HG02981 (cell line): Measurements from ENCODE around the gene KLHDC10.
"Not testable (repeated sequence)": the region's sequence is repeated elsewhere in the genome, so short reads cannot be mapped to it uniquely, and the experiment has no call there.

Source experiments
- ATAC-seq: cut with Tn5 transposase; IDR thresholded peaks from one replicate; pipeline ENCODE4 v1.9.1; 2021; ENCODE audit warnings: mild to moderate bottlenecking, moderate library complexity; ENCODE audit not compliant: unreplicated experiment

KLHDC10 gene

DNA sequence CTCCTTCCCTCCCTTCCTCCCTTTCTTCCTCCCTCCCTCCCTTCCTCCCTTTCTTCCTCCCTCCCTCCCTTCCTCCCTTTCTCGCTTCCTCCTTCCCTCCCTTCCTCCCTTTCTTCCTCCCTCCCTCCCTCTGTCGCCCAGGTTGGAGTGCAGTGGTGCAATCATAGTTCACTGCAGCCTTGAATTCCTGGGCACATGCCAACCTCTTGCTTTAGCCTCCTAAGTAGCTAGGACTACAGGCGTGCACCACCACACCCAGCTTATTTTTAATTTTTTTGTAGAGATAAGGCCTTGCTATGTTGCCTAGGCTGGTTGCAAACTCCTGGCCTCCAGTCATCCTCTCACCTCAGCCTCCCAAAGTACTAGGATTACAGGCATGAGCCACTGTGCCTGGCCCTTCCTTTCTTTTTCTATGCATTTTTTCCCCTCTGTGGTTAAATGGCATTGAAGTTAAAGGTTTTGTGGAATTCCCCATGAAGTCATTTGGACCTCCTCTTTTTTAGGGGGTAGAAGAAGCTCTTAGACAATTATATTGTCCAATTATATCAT lies 9.6 kb downstream of the KLHDC10 start:
- no peak for ATAC-seq

DNA sequence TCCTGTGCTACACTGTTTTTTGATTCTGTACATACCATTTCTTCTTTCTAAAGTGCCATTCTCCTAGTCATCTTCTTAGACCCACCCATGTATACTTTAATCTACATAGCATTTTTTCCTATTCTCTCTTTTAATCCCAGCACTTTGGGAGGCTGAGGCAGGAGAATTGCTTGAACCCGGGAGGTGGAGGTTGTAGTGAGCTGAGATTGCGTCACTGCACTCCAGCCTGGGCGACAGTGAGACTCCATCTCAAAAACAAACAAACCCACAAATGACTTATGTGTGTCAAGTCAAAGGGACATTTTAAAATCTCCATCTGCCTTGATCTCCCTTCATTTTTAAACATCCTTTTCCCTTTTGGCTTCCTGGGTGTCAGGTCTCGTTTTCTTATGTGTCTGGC lies 13.2 kb downstream of the KLHDC10 start:
- ATAC-seq = not testable (repeated sequence)

DNA sequence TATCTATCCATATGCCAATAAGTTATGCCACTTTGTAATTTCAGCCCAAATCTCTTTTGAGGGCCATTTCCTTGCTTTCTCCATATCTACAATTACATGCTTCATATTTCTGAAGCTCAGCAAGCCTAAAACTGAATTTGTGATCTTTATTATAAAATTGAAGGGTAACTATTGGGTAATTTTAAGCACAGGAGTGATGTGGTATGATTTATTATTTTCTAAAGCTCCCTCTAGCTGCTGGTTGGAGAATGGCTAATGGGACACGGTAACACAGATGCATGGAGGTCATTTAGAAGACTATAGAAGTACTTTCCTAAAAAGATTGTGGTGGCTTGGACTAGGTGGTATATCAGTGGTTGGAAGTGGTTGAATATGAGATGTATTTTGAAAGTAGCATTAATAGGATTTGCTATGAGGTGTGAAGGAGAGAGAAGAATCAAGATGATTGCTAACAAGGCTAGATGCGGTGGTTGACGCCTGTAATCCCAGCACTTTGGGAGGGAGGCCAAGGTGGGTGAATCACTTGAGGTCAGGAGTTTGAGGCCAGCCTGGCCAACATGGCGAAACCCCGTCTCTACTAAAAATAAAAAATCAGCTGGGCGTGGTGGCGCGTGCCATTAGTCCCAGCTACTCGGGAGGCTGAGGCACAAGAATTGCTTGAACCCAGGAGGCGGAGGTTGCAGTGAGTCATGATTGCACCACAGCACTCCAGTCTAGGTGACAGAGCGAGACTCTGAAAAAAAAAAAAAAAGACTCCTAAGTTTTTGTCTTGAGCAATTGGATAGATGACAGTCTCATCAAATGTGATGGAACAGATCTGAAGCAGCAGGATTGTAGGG lies 13.9 kb downstream of the KLHDC10 start:
- no peak for ATAC-seq

DNA sequence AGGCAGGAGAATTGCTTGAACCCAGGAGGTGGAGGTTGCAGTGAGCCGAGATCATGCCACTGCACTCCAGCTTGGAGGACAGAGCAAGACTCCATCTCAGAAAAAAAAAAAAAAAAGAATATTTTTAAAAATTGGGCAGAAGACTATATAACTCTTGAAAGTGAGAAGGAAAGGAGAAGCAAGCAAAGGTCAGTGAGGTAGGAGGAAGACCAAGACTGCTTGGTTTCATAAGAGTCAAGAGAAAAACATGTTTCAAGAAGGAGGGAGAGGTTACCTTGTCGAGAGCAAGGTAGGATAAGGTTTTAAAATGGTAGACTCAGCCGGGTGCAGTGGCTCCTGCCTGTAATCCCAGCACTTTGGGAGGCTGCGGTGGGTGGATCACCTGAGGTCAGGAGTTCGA lies 14.9 kb downstream of the KLHDC10 start:
- not testable (repeated sequence) for ATAC-seq

DNA sequence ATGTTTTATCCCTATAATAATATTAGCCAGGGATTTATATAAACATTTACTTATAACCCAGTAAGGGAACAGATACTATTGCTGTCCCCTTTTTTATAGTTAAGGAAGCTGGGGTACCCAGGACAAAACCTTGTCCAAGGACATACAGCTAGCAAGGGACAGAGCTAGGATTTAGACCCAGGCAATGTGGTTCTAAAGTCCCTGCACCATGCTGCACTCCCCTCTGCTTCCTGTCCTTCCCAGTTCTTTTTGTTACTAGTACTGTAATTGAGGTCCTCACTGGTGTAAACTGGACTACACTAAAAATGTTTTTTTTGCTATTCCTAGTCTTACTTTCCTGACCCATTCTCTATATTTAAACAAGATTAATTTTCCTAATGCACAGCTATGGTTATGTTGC lies 16.6 kb downstream of the KLHDC10 start:
- no peak for ATAC-seq

DNA sequence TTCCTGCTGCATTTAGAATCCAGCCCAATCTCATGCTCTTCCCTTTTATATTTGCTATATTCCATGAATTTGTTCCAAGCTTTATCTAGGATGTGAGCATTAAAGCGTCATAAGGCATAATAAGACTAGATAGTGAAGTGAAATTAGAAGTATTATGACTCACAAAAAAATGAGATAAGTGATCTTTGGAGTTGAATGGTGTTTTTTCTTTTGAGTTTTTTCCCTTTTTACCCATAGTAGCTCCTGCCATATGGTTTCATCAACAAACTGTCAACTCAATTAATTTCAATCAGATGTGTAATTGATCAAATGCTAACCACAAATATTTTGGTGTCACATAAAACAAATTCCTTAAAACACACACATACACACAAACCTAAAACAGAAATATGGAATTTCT lies 17.0 kb downstream of the KLHDC10 start:
- no peak for ATAC-seq

DNA sequence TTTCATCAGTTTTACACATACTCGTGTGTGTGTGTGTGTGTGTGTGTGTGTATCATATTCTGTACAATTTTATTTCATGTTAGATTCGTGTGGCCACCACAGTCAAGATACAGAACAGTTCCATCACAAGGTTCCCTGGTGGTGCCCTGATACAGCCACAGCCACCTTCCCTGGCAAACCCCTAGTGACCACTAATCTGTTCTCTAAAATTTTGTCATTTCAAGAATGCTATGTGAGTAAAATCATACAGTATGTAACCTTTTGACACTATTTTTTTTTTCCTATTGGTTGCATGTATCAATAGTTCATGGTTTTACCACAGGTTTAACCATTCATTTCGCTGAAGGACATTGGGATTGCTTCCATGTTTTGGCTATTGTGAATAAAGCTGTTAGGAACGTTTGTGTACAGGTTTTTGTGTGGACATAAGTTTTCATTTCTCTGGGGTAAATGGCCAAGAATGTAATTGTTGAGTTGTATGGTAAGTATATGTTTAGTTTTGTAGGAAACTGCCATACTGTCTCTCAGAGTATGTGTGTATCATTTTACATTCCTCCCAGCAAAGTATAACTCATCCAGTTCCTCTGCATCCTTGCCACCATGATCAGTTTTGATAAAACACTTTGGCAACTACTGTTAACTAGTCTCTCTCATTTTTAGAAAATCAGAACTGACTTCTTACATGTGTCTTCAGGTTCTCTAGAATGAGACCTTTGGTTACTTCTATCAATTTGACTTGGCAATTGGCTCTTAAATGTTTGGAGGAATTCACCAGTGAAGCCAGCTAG lies 20.6 kb downstream of the KLHDC10 start:
- ATAC-seq = peak; percentile 61

DNA sequence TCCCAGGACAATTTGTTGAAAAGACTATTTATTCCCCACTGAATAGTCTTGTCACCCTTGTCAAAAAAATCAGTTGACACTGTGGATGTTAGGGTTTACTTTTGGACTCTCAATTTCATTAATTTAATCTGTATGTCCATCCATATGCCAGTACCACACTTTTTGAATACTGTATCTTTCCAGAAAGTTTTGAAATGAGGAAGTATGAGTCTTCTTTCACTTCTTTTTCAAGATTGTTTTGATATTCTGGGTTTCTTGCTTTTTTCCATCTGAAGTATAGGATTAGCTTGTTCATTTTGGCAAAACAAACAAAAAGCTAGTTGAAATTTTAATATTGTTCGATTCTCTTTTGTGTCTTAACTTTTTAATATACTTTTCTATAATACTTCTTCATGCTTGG lies 21.7 kb downstream of the KLHDC10 start:
- no peak for ATAC-seq

DNA sequence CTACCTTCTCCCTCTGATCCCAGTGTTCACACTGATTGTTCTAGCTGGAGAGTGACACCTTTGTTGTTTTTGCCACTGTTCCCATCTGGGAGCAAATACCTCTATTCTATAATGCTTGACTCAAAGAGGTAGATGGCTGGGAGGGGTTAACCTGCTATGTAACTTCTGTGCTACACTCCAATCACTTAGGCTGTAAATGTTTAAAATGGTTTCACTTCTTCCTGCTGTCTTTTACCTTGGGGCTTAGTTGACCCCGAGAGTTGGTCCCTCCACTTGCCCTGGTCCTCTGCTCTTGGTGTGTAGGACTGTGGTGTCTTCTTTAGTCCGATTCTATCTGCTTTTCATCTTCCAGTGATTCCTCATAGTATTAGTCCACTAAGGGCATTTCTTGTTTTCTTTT lies 22.3 kb downstream of the KLHDC10 start:
- peak; percentile 59 for ATAC-seq

DNA sequence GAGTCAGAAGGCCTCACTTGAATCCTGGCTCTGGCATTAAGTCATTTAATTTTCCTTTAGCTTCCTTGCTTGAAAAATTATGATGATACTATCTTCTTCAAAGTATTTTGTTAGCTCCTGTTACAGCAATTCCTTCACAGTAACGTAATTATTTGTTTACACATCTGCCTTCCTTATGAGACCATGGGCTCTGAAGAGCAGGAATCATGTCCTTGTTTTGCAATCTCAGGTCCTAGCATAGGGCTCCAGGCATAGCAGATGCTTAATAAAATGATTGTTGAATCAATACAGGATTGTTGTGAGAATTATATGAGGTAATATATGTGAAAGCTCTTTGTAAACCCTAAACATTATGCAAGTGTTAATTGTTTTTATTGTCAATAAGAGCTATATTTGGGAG lies 25.5 kb downstream of the KLHDC10 start:
- no peak for ATAC-seq

DNA sequence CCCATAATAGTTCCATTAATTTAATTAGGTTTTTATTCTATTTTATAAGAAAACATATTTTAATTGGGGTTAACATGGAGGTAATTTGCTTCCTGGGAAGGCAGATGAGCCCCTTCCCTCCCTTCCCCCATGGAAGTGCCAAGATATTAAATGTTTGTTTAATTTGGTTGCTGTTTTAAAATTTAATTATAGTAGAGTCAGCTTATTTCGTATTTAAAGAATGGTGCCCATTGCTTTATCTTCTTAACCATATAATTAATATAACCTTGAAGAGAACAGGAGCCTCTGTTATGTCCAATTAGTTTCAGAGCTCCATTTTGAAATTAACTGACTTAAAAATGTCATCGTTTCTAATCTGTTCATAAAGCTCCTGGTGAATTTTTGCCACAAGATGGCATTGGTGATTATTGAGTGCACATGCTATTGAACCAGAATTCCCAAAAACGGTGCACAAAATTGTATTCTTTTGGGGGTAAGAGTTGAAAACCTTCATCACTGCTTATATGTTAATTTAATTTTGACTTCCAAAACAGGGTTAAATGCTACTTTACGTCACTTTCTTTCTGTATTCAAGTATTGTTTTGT lies 26.0 kb downstream of the KLHDC10 start:
- ATAC-seq = no peak

DNA sequence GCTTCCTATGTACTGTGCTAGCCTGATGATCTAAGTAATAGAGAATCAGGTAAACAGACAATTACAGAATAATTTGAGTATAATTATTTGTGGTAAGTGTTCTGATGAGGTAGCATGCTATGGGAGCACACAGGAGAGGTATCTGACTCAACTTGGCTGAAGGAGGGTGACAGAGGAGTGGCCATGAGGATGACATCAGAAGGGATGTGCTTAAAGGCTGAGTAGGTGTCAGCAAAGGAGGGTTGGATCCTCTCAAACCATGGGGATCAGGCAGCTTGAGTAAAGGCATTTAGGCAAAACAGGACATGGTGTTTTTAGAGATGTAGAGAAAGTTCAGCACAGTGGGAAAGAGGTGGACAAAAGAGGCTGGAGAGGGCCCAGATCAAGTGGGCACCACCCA lies 29.0 kb downstream of the KLHDC10 start:
- no peak for ATAC-seq

DNA sequence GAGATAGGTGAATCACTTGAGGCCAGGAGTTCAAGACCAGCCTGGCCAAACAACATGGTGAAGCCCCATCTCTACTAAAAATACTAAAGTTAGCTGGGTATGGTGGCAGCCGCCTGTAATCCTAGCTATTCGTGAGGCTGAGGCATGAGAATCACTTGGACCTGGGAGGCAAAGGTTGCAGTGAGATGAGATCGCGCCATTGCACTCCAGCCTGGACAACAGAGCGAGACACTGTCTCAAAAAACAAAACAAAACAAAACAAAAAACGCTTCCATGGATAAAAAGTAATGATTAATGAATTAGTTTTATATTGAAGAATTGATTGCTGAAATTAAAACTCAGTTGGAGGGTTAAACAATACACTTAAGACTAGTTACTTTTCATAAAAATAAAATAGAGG lies 32.3 kb downstream of the KLHDC10 start:
- no peak for ATAC-seq

DNA sequence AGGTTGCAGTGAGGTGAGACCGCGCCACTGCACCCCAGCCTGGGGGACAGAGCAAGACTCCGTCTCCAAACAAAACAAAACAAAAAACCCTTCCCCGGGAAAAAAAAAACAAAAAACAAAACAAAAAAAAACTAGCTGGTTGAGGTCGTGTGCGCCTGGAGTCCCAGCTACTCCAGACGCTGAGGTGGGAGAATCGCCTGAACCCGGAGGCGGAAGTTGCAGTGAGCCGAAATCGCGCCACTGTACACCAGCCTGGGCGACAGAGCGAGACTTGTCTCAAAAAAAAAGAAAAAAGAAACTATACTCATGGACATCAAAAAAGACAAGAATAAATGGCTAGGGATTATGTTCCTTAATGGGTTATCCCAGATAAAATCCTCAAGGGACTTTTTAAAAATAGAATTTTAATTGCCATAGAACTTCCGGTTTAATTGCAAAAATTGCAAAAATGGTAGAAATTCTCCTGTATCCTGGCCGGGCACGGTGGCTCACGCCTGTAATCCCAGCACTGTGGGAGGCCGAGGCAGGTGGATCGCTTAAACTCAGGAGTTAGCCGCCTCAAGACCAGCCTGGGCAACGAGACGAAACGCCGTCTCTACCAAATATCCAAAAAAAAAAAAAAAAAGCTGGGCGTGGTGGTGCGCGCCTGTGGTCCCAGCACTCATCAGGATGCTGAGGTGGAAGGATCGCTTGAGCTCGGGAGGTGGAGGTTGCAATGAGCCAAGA lies 37.8 kb downstream of the KLHDC10 start:
- no peak for ATAC-seq

DNA sequence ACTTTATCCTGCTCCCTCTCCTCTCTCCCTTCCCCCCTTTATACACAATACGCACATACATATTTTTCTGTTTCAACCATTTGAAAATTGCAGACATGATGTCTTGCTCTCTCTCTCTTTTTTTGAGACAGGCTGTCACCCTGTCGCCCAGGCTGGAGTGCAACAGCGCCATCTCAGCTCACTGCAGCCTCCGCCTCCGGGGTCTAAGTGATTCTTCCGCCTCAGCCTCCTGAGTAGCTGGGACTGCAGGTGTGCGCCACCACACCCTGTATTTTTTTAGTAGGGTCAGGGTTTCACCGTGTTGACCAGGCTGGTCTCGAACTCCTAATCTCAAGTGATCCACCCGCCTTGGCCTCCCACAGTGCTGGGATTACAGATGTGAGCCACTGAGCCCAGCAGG lies 38.5 kb downstream of the KLHDC10 start:
- no peak for ATAC-seq

DNA sequence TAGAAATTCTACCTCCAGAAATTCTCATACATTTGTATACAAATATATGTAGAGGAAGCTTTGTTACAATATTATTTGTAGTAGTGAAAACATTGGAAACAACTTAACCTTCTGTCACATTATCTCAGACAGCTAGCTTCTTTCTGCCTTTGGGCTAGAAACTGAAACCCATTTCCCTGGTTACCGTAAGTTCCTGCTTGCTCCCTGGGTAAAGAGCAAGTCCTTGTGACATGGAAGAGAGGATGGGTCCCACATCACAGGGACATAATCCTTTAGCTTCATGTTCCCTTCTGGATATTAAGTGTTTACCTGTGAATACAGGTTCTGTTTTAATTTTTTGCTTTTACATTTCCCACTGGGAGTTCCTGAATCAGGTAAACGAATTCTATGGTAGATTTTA lies 41.8 kb downstream of the KLHDC10 start:
- ATAC-seq = no peak

DNA sequence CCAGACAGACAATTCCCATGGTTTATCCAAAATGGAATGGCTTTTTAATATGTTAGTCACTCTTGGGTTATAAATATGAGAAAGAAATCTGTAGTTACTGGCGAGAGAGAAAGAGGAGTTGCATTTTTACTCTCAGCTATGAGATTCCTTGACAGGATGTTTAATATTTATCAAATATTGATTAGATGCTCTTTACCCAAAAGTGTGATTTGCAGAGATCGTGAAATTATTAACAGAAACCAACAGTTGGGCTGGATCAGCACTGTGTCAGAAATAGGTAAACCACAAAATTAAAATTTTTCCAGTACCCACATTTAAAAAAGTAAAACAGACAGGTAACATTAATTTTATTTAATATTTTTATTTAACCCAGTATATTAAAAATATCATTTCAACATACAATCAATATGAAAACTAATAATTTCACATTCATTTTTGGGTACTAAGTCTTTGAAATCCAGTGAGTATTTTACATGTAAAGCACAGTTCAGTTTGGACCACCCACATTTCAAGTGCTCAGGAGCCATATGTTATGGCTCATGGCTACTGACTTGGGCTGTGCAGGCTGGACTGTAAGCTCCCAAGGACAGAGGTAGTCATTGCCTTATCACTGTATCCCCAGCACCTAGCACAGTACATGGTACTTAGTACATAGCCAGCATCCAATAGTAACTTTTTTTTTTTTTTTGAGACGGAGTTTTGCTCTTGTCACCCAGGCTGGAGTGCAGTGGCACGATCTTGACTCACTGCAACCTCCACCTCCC lies 42.5 kb downstream of the KLHDC10 start:
- ATAC-seq = no peak

DNA sequence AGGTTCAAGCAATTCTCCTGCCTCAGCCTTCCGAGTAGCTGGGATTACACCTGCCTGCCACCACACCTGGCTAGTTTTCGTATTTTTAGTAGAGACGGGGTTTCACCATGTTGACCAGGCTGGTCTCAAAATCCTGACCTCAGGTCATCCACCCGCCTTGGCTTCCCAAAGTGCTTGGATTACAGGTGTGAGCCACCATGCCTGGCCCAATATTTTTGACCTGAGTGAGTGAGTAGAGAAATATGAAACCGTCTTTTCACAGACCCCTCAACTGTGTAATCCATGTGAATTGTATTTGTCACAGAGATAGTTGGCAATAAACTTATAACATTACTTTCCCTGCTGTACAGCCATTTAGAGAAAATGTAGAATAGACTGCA lies 43.1 kb downstream of the KLHDC10 start:
- ATAC-seq = not testable (repeated sequence)

DNA sequence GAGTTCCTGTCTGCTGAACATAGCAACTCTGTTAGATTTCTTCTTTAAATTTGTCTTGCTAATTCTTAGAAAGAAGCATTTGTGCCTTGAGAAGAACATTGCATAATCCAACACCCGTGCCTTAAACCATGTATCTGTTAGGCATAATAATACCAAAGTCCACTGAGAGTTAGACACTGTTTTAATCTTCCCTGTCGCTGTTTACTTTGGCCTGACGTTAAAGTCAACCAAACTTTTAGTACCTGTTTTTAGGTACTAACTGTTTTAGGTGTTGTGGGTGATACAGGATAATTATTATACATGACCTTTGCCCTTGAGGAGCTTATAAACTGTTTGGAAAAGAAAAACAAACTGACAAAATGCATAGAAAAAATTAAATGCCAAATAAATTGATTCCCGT lies 43.6 kb downstream of the KLHDC10 start:
- no peak for ATAC-seq

DNA sequence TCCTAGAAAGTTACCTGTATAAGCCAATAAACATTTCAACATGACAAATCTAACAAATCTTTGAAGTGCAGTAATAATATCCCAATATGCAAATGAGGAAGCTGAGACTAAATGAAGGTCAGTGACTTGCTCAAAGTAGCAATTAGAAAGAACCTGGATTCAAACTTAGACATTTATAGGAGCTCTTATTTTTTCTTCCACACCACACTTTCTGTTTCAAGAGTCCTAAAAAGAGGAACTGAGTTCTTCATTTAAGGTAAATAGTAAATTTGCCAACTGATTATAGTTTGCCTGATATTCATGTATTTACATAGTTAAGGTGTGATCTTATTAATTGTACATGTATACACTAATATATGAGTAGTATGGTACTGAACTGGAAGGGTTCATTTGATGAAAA lies 44.0 kb downstream of the KLHDC10 start:
- ATAC-seq = peak; percentile 59
